ENCODE measurements around the gene PLCH1.
A peak's percentile ranks its signal among the peaks of the same experiment; 100 is the strongest.

DNA sequence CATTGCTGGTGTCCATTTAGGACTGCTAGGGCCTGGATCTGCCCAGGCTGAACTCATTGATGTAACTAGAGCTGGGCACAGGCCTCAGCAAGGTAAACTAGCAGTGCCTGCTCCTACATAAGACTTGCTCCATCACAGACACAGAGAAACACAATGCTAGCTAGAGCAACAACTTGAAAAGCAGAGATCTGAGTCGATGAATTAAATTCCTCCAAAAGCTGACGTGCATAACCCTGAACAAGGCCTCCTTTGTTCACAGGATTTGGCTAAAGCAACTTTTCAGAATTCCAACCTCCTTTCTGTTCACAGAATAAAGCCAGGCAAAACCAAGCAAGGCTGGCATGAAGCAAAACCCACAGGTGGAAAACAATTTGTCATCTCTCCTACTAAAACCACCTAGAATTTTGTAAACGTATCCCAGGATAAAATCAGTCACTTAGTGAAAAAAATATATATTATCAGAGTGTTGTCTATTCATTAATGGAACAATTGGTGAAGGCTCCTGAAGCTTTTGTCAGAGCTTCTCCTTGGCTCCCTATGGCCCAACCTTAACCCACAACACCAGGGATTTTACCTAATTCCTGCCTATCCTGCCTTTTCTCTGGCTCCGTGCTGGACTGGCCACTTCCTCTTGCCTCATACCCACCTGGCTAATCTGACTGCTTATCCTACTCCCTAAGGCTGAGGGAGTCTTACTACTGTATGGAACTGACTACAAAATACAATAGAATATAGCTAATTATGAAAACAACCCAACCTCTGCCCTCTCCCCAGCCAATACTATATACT lies 39.9 kb downstream of the PLCH1 start:
- TF ChIP-seq, protein P1, sequence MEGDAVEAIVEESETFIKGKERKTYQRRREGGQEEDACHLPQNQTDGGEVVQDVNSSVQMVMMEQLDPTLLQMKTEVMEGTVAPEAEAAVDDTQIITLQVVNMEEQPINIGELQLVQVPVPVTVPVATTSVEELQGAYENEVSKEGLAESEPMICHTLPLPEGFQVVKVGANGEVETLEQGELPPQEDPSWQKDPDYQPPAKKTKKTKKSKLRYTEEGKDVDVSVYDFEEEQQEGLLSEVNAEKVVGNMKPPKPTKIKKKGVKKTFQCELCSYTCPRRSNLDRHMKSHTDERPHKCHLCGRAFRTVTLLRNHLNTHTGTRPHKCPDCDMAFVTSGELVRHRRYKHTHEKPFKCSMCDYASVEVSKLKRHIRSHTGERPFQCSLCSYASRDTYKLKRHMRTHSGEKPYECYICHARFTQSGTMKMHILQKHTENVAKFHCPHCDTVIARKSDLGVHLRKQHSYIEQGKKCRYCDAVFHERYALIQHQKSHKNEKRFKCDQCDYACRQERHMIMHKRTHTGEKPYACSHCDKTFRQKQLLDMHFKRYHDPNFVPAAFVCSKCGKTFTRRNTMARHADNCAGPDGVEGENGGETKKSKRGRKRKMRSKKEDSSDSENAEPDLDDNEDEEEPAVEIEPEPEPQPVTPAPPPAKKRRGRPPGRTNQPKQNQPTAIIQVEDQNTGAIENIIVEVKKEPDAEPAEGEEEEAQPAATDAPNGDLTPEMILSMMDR (IDR thresholded peaks at IDR 0.05) = no peak
- TF ChIP-seq POLR2A (IDR thresholded peaks at IDR 0.05) (peak; percentile 20 to 31), EP300 (IDR thresholded peaks at IDR 0.05) (peak; percentile 36 to 80)

Data from tibial nerve (tissue), 4 donors.